AG10803 (cell line): Measurements from ENCODE around the gene RPS10.

Source experiments
- DNase-seq: peaks from one replicate; pipeline ENCODE4 v3.0.0; 2010; ENCODE audit warnings: low read depth
- H3K4me3 ChIP-seq: 2 replicates; pipeline ENCODE4 v1.5.1; 2011; ENCODE audit warnings: mild to moderate bottlenecking, low read length, control low read depth
- CTCF ChIP-seq: conservative IDR thresholded peaks from 2 replicates; pipeline ENCODE4 v1.5.1; 2011; ENCODE audit warnings: mild to moderate bottlenecking, low read length, control low read depth, inconsistent platforms

The RPS10 gene

GRCh38 chr6:34388421-34388820, 37.4 kb downstream of the RPS10 start:
- no peak overlapping the region for H3K4me3 ChIP-seq
- no peak for TF ChIP-seq CTCF
- DNase-seq: no peak

- peak; percentile 94 for DNase-seq
- no peak overlapping the region for H3K4me3 ChIP-seq
- no peak for TF ChIP-seq CTCF
Measured at GRCh38 chr6:34386316-34387137, 39.3 kb downstream of the RPS10 start.

- TF ChIP-seq CTCF: no peak
- no peak overlapping the region for H3K4me3 ChIP-seq
- no peak for DNase-seq
Measured at GRCh38 chr6:34385793-34386195, 40.1 kb downstream of the RPS10 start.

GRCh38 chr6:34384321-34385153, 41.3 kb downstream of the RPS10 start:
- no peak for TF ChIP-seq CTCF
- H3K4me3 ChIP-seq: no peak overlapping the region
- no peak for DNase-seq

- no peak overlapping the region for H3K4me3 ChIP-seq
- TF ChIP-seq CTCF: no peak
- DNase-seq: no peak
Measured at GRCh38 chr6:34383656-34384320, 42.1 kb downstream of the RPS10 start.

- peak; percentile 49 for DNase-seq
- no peak for TF ChIP-seq CTCF
- no peak overlapping the region for H3K4me3 ChIP-seq
Measured at GRCh38 chr6:34383161-34383631, 42.7 kb downstream of the RPS10 start.
